GM19193 (cell line): ENCODE data around the gene ARMH1.

ENCODE experiments used
- POLR2A ChIP-seq: IDR thresholded peaks from 4 replicates; pipeline ENCODE4 v1.6.1; 2011; ENCODE audit not compliant: insufficient read depth, insufficient read length; ENCODE audit errors: extremely low read depth

The ARMH1 gene

DNA sequence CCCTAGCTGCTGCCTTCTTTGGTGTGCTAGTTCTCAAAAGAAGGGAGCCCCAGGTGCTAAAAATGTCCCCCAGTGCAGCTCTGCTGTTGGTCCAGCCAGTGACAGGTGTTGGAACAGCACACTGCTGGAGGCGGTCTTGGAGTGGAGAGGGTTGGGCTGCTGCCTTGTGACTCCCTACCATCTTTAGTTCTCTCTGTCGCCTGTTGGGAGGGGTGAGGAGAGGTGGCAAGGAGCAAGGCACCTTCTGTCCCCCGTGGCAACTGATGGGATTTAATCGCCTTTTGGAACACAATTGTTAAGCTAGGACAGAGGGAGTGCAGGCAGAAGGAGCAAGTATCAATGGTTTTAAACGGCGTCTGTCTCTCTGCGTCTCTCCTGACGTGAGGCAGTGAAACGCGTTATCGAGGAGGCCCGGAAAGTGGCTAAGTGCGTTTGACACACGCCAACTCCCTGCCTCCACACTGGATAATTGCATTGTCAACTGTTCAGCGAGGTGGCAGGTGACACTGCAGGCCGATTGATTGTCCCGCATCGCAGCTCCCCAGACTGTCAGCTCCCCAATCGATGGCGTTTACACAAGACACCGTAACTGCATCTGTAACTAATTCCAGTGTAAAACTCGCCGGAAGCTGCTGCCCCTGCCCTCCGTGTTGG lies 34.2 kb upstream of the ARMH1 start:
- no peak for TF ChIP-seq POLR2A

DNA sequence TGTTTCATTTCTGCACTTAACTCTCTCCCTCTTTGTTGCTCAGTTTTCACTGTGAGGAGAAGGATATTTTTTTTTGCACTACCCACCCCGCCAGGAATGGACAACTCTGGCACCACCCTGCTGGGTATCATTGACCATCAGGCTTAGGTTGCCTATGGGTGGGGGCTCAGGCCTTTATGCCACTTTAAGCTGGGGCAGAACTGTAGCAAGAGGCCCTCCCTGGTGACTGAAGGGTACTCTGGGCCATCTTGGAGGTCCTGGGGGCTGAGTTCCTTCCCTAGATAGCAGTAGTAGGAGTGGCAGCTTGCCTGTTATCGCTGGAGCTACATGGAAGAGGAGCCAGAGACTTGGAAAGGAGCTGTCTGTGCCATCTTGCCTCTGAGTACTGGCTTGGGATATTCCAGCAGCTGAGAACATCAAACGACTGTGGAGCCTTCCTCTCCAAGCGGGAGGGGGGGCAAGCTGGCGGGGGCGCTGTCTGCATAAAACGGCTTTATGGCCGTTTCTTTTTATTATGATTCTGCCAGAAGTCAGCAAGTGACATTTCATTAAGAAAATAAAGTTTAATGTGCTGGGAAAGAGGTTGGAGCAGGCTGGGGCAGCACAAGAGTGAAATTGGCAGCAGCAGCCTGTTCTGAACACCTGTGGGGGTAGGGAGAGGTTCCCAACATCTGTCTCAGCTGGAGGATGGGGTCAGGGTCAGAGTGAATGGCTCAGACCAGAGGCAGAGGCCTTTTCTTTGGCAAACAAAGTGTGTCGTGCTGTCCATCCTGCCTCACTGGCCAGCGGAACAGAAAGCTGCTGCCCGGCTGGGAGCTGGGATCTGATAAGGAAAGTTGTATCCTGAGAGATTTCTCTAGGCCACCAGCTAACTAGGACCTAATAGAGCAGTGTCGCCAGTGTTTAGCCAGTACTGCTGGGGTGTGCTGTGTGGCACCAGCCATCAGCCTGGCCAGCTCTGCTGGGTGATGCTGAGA lies 33.1 kb upstream of the ARMH1 start:
- TF ChIP-seq POLR2A = no peak

DNA sequence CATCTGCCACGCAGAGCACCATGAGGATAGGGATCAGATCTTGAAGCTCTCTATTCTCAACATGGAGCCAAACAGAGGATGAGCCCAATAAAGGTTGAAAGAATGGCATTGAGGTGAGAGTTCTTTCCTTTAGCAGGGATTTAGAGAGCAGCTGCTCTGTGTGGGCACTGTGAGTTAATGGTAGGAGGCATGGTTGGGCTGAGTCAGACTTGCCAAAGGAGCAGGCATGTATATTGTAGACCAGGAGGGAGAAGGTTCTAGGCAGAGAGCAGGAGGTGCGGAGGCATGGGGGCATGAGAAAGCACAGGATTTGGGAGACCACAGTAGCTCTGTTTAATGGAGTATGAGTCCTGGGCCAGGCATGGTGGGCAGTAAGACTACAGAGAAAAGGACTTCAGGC lies 32.3 kb upstream of the ARMH1 start:
- TF ChIP-seq POLR2A = no peak

DNA sequence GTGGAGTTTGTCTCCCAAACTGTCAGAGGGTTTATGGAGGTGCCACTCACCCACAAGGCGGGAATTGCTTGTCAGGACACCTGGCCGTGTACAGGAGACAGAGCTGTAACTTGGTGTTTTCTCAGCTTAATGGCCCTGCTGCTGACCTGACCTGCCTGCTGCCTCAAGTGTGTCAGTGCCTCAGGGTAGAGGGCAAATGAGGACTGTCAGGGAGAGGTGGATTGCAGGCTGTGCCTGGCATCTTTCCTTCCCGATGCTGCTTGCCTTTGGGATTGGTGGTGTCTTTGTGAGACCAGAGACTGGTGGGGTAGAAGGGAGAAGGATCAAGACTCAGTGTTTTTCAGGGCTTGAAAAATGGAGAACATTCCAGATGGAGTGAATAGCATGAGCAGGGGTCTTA lies 31.6 kb upstream of the ARMH1 start:
- TF ChIP-seq POLR2A = no peak

DNA sequence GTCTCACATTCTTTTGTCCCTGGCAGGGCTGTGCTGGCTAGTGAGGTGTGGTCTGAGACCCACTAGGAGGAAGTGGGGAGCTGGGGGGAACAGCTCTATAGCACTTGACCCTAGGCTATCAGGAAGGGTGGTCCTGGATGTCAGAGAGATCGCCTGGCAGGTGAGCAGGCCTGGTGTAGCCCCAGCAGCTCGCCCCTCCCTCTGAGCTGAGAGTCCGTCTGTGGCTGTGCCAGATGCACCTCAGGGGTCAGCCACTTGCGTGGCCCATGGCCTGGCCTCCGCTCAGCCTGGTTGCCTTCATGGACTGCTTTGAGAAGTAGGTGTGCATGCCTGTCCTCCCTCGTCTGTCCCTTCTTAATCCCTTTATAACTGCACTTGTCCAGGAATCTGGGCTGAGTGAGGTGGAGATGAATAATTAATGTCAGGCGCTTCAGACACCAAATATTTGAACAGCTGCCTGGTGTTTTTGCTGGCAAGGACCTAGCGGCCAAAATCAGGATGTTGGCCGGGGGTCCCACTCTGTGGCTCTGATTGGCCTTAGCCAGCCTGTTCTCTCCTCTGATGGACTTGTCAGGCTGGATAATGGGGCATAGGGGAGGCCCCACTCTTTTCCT lies 30.7 kb upstream of the ARMH1 start:
- TF ChIP-seq POLR2A = no peak

DNA sequence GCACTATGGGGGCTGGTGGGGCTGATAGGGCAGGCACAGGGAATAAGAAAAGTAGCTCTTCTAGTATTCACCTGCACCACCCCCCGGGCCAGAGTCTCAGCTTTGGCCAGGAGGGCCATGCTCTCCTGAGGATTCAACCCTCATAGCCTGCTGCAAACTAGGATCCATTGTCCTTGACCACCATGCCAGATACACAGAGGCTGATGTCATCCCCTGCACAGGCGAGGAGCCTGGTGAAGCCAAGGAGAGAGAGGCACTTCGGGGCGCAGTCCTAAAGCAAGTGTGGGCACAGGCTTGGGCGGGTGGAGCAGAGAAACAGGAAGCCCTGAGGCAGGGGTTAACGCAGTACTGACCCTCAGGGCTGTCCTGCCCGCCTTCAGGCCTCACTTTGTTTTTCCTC lies 29.7 kb upstream of the ARMH1 start:
- TF ChIP-seq POLR2A = no peak

DNA sequence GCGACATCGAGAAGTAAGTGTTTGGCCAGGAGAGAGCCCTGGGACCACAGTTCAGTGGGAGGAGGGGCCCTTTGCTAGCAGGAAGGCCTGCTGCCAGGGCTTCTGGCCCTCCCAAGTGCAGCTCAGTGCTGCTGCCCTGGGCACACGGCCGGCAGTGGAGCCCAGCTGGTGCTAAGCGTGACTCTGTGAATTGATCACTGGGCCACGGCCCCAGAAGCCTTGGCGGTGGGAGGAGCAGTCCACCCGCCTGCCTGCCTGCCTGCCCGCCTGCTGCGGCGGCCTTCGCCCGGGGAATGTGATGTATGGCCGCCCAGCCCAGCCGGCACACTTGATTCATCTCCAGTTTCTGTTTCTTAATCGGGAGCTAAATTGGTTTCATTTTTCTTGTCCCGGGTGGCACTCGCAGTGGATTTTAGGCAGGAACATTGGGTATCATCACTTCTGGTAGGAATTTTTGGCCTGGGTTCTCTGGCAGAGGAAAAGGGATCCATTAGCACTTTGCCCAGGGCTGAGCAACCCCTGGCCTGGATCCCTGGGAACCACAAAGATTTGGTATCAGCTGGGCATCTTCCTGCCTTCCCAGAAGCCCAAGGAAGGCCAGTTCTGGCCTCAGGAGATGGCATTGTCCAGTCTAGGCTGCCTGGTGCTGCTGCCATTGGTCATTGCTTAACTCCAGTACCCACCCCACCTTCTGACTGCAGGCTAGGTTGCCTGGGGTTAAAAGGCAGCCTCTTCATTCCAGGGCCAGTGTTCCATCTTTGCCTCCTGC lies 28.9 kb upstream of the ARMH1 start:
- no peak for TF ChIP-seq POLR2A

DNA sequence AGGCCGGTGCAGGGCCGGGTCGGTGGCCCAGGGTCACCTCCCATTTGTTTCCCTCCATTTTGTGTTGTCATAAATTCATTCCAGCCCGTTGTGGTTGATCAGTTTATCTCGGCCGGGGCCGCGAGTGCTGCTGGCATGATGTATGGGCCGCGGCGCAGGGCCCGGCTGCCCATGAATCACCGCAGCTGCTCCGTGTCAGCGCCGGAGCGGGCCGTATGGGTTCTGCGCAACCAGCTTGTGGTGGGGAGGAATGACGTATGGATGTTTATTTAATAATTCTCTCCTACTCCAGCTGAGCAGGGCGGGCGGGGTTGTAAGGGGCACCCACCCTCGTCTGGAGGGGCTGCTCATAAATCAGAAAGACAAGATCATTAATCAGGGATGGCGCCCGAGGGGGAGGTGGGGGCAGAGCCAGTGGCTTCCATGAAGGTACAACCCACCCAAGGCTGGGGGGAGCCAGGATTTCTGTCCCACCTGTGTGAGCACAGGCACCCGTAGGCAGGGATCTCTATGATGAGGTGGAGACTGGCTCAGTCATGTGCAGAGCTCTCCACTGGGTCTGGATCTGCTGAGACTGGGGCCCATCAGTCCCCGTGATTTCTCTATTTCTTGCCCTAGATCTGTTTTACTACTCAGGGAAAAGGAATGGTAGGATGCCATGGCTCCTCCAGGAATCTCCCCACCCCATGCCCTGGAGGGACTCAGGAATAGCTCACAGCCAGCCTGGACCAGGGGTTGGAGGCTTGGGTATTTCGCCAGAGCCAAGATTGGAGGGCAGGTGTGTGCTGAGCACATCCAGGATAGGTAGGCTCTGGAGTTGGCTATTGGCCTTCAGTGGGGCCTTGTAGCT lies 28.0 kb upstream of the ARMH1 start:
- TF ChIP-seq POLR2A = no peak

DNA sequence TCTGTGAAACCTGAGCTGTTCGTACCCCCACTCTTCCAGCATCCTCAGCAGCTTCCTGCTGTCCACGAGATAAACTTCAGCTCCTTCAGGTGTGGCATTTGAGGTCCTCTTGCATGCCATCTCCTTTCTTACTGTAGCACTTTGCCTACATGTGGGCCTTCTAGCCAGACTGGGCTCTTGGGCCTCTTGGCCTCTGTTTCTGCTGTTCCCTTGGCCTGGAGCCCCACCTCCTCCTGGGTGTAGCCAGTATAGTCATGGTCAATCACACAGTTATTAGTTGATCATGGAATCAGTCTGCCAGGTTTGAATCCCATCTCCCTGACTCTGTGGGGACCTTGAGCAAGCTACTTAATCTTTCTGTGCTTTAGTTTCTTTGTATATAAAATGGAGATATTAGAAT lies 26.6 kb upstream of the ARMH1 start:
- TF ChIP-seq POLR2A = no peak

DNA sequence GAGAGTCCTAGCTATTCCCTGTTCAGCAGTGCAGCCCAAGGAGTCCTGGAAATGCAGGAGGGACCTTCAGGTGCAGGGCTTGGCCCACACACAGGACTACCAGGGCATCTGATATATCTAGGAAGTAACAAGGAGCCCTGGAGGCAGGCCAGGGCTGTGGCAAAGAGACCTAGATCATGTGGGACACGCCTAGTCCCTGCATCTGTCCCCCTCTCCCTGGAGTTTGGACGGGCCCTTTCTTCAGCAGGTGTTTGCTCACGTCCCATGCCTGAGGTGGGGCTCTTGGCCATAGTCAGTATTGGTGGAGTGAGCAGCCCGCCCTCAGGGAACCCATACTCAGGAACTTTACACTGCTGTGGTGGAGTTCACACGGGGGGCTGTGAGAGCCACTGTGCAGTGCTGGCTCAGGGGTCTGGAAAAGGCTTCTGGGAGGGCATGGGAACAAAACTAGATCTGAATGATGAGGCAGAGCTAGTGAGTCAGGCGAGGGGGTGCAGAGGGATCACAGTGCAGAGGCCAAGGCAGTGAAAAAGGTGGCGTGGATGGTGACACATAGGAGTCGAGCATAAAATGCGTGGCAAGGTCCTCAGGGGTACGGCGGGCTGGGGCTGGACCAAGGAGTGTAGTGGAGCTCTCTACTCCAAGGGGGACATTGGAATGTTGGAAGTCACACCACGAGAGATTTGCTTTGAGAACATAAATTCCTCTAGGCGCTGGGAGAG lies 25.8 kb upstream of the ARMH1 start:
- no peak for TF ChIP-seq POLR2A

DNA sequence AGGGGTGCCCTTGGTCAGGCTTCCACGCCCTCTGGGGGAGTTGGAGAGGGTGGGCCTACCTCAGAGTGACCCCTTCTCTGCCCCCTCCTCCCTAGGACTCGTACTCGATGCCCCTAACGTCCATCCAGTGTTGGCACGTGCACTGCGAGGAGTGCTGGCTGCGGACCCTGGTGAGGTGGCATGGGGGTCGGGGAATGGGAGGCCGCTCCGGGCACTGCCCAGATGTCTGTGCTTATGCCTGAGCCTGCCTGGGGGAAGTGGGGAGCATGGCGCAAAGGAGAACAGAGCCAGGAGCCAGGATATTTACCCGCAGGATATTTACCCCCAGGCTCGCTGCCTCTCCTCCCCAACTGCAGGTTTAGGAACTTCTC lies 24.7 kb upstream of the ARMH1 start:
- no peak for TF ChIP-seq POLR2A

DNA sequence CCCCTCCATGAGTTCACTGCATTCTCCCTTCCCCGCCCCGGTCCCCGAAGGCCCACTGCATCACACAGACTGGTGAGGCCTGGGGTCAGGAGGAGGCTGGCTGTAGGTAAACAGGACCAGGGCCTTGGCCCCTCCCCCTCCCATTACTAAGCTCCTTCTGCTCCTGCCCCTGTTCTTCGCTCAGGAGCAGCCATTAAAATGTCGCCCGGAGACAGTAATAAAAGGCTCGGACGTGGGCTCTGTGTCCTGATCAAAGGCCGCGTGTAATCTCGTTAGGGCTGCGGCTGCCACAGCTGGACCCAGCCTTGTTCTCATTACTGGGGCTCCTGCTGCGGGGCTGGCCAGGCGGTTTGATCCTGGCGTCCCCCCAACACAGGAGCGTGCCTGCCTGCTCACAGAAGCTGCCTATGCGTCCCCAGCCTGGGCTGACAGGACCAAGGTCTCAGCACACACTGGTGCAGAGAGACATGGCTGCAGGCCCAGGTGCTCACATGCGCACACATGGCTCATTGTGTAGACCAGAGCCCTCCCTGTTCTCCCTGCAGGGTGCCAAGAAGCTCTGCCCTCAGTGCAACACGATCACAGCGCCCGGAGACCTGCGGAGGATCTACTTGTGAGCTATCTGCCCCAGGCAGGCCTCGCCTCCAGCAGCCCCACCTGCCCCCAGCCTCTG lies 24.2 kb upstream of the ARMH1 start:
- TF ChIP-seq POLR2A = no peak

DNA sequence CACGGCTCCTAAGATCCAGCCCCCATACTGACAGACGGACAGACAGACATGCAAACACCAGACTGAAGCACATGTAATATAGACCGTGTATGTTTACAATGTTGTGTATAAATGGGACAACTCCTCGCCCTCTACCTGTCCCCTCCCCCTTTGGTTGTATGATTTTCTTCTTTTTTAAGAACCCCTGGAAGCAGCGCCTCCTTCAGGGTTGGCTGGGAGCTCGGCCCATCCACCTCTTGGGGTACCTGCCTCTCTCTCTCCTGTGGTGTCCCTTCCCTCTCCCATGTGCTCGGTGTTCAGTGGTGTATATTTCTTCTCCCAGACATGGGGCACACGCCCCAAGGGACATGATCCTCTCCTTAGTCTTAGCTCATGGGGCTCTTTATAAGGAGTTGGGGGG lies 23.4 kb upstream of the ARMH1 start:
- no peak for TF ChIP-seq POLR2A
